ENCODE measurements around the gene PLIN5.

Gene PLIN5

GRCh38 chr19:4499318-4499717, 35.7 kb downstream of the PLIN5 start:
- H3K4me3 ChIP-seq (ENCODE audit: low read depth, low read length), result no peak overlapping the region
- DNase-seq (ENCODE audit: low read depth, low spot score), result no peak
- CTCF ChIA-PET, result no interaction called here
- TF ChIP-seq CTCF (IDR thresholded peaks at IDR 0.05; ENCODE audit: insufficient read depth, low read length, missing control alignments), result no peak
- POLR2A ChIA-PET, result no interaction called here

DNA sequence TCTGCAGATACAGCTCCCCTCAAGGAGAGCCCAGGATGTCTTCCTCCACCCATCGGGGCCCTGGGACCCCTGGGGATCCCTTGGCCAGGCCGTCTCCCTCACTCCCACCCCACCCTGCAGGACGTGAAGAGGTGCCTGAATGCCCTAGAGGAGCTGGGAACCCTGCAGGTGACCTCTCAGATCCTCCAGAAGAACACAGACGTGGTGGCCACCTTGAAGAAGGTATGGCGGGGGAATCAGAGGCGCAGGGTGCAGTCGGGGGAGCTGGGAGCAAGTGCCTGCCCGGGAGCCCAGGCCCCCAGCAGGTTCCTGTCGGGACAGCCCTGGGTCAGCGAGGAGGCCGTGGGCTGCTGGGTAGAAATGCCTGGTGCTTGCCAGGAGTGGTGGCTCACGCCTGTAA, 36.3 kb downstream of the PLIN5 start:
- POLR2A ChIA-PET, result no interaction called here

DNA sequence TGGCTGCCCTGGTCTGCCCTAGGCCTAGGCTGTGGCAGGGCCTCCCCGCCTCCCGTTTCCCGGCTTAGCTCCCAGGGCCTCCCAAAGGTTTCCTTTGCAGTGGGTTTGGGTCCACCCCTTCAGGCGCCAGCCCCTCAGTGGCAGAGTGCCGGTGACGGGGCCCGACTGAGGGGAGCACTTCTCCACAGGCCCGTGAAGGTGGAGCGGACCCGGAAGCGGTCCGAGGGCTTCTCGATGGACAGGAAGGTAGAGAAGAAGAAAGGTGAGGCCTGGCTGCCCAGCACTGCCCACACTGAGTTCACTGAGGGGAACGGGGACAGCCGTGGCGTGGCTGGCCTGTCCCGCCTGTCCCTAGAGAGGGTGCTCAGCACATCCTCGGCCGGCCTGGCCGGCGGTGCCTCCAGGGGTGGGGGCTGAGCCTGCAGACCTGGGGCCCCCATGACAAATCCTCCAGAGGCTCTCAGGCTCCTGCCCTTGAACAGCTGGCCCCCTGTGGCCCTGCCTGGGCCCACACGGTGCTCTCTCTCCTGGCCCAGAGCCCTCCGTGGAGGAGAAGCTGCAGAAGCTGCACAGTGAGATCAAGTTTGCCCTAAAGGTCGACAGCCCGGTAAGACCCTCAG, 37.1 kb downstream of the PLIN5 start:
- ChIA-PET CTCF (no interaction called here), POLR2A (no interaction called here)
- TF ChIP-seq CTCF (IDR thresholded peaks at IDR 0.05; ENCODE audit: insufficient read depth, low read length, missing control alignments), result no peak
- no peak overlapping the region for H3K4me3 ChIP-seq (ENCODE audit: low read depth, low read length)
- DNase-seq (ENCODE audit: low read depth, low spot score), result no peak

More for the DNA sequence above, 36.3 kb downstream of the PLIN5 start:
- H3K4me3 ChIP-seq (ENCODE audit: low read depth, low read length), result no peak overlapping the region
- no peak for DNase-seq (ENCODE audit: low read depth, low spot score)
- CTCF ChIA-PET, result no interaction called here
- no peak for TF ChIP-seq CTCF (IDR thresholded peaks at IDR 0.05; ENCODE audit: insufficient read depth, low read length, missing control alignments)

DNA sequence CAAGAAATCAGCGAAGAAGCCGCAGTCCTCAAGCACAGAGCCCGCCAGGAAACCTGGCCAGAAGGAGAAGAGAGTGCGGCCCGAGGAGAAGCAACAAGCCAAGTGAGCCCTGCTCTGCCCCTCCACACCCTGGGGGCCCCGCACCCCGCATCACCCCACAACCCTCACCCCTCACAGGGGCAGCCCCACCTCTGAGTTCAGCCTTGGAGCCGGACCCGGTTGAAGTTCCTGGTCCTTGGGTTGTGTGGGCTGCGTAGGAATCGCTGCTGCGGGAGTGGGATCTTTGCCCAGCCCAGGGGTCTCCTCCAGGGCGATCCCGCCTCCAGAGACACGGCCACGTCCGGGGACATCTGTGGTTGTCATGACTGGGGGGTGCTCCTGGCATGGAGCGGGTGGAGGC, 38.7 kb downstream of the PLIN5 start:
- ChIA-PET POLR2A (no interaction called here), CTCF (no interaction called here)
- no peak overlapping the region for H3K4me3 ChIP-seq (ENCODE audit: low read depth, low read length)
- no peak for TF ChIP-seq CTCF (IDR thresholded peaks at IDR 0.05; ENCODE audit: insufficient read depth, low read length, missing control alignments)
- no peak for DNase-seq (ENCODE audit: low read depth, low spot score)

GRCh38 chr19:4495471-4495870, 39.6 kb downstream of the PLIN5 start:
- CTCF ChIA-PET, result no interaction called here
- POLR2A ChIA-PET, result no interaction called here

DNA sequence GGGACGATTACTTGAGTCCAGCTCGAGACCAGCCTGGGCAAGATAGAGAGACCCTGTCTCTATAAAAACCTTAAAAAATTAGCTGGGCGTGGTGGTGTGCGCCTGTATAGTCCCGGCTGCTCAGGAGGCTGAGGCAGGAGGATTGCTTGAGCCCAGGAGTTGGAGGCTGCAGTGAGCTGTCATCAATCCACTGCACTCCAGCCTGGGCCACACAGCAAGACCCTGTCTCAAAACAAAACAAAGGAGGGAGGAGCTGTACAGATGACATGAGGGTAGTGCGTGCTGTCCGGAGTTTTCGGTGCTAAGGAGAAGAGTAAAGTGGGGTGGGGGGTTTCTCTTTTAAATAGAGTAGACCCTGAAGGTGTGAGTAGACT, 40.3 kb downstream of the PLIN5 start:
- DNase-seq (ENCODE audit: low read depth, low spot score), result no peak
- ChIA-PET CTCF (interaction anchor here (1.0 kb wide), 1 partner anchor 31 kb away, joined by 3 read pairs; no protein-coding TSS in a partner anchor), POLR2A (no interaction called here)
- no peak for TF ChIP-seq CTCF (IDR thresholded peaks at IDR 0.05; ENCODE audit: insufficient read depth, low read length, missing control alignments)
- H3K4me3 ChIP-seq (ENCODE audit: low read depth, low read length), result no peak overlapping the region

More at GRCh38 chr19:4495471-4495870, 39.6 kb downstream of the PLIN5 start:
- H3K4me3 ChIP-seq (ENCODE audit: low read depth, low read length), result no peak overlapping the region
- DNase-seq (ENCODE audit: low read depth, low spot score), result no peak
- peak; percentile 4 for TF ChIP-seq CTCF (IDR thresholded peaks at IDR 0.05; ENCODE audit: insufficient read depth, low read length, missing control alignments)

Data from AG04449 (cell line).